Fibroblast of mammary gland (primary cell): ENCODE data around the gene GLMN.
"Not testable (repeated sequence)": the region's sequence is repeated elsewhere in the genome, so short reads cannot be mapped to it uniquely, and the experiment has no call there.

Experiments used
- DNase-seq: peaks from one replicate; pipeline ENCODE4 v3.0.0-alpha.2; 2010; ENCODE audit warnings: low read depth
- H3K4me3 ChIP-seq: 2 replicates; pipeline ENCODE4 v1.5.1; 2011; ENCODE audit warnings: low read depth, mild to moderate bottlenecking, low read length, moderate library complexity; ENCODE audit not compliant: control insufficient read depth
- CTCF ChIP-seq: conservative IDR thresholded peaks from 2 replicates; pipeline ENCODE4 v1.5.1; 2011; ENCODE audit warnings: low read depth, low read length, inconsistent platforms; ENCODE audit not compliant: control insufficient read depth, insufficient read depth

GLMN gene

GRCh38 chr1:92273039-92273438 lies 25.7 kb downstream of the GLMN start:
- no peak for TF ChIP-seq CTCF
- DNase-seq = no peak
- no peak overlapping the region for H3K4me3 ChIP-seq

- H3K4me3 ChIP-seq = no peak overlapping the region
- DNase-seq = no peak
- no peak for TF ChIP-seq CTCF
Measured at GRCh38 chr1:92262516-92262915, 36.3 kb downstream of the GLMN start.

GRCh38 chr1:92259350-92259749 lies 39.4 kb downstream of the GLMN start:
- DNase-seq = peak; percentile 44
- TF ChIP-seq CTCF = no peak
- H3K4me3 ChIP-seq = no peak overlapping the region

GRCh38 chr1:92254714-92255113 lies 44.1 kb downstream of the GLMN start:
- H3K4me3 ChIP-seq, DNase-seq: not testable (repeated sequence)

- no peak overlapping the region for H3K4me3 ChIP-seq
- DNase-seq = peak; percentile 53
- TF ChIP-seq CTCF = no peak
Measured at GRCh38 chr1:92244376-92244775, 54.4 kb downstream of the GLMN start.

- no peak for TF ChIP-seq CTCF
- DNase-seq = no peak
- no peak overlapping the region for H3K4me3 ChIP-seq
Measured at GRCh38 chr1:92240034-92240433, 58.8 kb downstream of the GLMN start.

- no peak for DNase-seq
- no peak for TF ChIP-seq CTCF
- H3K4me3 ChIP-seq = no peak overlapping the region
Measured at GRCh38 chr1:92230736-92231135, 68.1 kb downstream of the GLMN start.
